ENCODE results near the gene AP1B1.

- TF ChIP-seq, protein P1, sequence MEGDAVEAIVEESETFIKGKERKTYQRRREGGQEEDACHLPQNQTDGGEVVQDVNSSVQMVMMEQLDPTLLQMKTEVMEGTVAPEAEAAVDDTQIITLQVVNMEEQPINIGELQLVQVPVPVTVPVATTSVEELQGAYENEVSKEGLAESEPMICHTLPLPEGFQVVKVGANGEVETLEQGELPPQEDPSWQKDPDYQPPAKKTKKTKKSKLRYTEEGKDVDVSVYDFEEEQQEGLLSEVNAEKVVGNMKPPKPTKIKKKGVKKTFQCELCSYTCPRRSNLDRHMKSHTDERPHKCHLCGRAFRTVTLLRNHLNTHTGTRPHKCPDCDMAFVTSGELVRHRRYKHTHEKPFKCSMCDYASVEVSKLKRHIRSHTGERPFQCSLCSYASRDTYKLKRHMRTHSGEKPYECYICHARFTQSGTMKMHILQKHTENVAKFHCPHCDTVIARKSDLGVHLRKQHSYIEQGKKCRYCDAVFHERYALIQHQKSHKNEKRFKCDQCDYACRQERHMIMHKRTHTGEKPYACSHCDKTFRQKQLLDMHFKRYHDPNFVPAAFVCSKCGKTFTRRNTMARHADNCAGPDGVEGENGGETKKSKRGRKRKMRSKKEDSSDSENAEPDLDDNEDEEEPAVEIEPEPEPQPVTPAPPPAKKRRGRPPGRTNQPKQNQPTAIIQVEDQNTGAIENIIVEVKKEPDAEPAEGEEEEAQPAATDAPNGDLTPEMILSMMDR (IDR thresholded peaks at IDR 0.05): no peak
- TF ChIP-seq POLR2A (IDR thresholded peaks at IDR 0.05) (no peak), POLR2AphosphoS5 (IDR thresholded peaks at IDR 0.05) (no peak)
These were observed 37.3 kb downstream of the AP1B1 start for GRCh38 chr22:29351042-29351441.
